Amniotic epithelial cell (primary cell): ENCODE data around the gene WRAP73.

Source experiments
- DNase-seq: peaks from one replicate; pipeline ENCODE4 v3.0.0-alpha.2; 2010; ENCODE audit warnings: low read depth

Gene WRAP73

DNA sequence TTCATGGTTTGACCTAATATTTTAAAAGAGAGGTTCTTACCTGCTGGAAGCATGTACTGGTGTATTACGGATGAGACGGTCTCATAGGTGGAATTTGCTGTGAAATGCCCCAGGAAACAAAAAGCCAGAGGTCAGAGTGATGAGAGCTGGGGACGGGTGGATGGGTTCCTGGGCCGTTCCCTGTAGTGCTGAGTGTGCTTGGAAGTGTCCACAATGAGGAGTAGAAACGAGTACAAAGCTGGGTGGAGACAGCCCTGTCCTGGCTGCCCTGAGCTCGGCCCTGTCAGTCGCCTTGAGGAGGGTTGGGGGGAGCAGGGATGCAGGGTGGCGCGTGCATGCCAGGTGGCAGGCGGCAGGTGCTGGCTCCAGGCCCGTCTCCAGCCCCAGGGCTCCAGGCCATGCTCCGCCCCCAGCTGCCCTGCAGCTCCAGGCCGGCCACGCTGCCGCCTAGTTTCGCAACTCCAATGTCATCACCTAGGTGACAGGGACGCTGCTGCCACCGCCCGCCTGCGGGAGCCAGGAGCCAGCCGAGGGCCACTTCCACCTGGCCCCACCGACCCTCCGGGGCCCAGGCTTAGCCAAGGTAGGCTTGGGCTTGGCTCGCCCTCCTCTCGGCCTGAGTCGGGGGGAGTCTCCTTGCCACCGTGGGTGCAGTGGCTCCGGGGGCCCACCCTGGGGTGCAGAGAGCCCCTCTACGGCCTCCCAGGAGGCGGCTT is 18.8 kb upstream of the WRAP73 start:
- no peak for DNase-seq

DNA sequence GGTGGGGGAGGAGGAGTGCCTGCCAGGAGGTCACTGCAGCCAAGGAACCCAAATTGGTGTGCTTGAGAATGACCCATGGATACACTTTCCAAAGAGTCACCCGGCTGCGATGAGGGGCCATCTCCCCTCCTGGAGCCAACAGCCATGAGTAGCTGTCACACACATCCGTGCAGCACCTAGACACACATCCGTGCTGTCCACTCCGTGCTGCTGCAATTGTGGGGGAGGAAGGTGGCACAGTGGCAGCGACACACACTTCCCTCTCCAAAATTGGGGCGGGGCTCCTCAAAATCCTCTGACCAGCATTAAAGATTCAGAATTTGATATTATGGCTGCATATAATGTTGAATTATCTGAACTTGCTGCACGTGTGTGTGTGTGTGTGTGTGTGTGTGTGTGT is 18.2 kb upstream of the WRAP73 start:
- no peak for DNase-seq

DNA sequence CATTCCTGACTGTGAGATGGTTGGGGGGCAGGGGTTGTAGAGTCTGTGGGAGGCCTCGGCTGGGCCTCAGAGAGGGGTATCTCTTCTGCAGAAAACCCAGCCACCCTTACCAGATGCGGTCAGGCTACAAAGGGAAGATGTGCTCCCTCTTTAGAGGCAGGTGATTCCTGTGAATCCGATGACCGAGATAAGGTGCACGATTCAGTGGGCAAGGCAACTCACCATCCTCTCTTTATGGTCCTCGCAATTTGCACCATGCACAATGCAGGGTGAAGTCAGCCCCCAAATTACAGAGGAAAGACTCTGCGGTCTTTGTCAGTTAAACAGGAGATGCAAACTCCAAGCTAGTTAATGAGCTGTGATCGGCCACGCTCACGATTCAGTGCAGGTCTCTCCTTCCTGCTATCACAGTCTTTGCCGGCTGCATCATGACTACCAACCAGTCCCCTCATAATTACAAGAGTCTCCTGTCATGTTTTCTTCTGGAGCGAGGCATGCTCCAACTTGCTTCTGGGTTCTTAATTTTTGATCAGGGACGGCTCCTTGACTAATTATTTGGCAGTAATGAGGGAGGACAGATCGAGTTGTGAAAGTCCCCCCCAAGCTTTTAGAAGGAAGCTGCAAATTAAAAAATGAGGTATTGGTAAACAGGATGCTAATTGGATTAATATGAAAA is 14.9 kb upstream of the WRAP73 start:
- DNase-seq: no peak

DNA sequence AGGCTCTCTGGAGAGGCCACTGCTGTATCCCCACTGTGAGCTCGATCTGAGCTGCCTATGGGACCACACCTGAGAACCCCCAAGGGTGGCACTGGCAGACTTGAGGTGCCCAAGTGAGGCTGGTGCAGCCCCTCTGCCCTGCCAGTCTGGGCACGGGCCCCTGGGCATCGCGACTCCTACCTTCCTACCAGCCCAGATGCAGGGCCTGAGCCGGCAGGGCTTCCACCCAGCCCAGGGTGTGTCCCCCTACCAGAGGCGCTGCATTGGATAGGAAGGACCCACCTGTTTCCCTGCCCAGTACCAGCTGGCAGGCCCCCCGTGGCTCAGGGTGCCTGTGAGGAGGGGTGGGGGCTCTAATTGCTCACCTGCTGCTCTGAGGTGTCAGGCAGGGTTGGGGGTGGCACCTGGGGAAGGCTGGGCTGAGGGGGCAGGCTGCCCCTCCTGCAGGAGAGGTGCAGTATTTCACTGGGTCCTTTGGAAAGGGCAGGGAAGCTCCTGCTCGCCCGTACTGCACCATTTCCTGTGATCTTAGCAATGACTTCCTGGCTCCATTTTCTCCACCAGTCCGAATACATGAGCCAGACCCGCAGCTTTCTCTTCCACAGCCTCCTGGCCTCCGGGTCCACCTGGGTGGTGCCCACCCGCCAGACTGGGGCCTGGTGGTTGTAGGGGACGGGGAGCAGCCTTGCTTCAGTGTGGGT is 14.2 kb upstream of the WRAP73 start:
- no peak for DNase-seq

DNA sequence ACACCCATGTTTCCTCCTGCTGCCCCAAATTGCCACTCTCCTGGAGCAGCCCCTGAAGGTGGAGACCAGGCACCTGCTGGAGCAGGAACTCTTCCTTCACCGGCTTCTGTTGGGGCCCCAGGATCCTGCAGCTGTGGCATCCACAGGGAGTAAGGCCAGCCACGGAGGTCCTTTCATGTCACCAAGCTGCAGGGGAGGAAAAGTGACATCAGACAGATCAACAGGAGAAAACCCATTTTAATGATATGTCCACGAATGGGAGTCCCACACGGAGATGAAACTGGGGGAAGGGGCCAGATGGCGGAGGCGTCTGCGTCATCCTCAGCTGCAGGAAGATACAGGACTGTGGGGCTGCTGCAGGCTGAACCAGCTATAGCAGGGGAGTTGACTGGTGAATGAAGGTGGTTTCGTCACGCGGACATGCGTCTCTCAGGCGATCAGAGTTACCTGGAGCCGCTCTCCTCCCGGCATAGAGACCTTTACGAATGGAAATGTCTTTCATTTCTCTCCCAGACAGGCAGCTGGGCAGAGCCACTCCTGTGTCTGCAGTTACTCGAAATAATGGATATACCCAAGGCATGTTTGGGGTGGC is 12.3 kb upstream of the WRAP73 start:
- DNase-seq: no peak

DNA sequence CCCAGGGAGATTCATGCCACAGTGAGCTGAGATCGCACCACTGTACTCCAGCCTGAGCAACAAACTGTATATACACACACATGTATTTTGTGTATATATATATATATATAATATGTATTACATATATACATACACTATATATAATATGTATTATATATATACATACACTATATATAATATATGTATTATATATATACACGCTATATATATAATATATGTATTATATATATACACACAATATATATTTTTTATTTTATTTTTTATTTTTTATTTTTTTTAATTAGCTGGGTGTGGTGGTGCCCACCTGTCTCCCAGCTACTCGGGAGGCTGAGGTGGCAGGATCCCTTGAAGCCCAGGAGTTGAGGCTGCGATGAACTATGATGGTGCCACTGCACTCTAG is 11.7 kb upstream of the WRAP73 start:
- no peak for DNase-seq

DNA sequence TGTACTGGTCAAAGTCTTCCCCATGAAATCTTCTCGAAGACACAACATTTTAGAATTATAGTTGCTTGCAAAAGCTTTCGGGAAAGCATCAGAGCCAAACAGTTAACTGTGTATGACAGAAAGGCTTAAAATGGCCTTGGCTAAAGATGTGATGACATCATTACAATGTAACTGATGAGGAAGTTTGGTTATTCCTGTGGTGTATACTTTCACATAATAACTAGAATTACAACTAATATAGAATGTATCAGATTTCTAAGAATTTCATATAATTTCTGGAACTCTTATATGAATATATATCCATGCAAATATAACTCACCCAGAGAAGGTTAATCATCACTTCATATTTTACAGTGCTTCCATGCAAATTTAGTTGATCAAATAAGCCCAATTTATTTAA is 10.8 kb upstream of the WRAP73 start:
- no peak for DNase-seq

DNA sequence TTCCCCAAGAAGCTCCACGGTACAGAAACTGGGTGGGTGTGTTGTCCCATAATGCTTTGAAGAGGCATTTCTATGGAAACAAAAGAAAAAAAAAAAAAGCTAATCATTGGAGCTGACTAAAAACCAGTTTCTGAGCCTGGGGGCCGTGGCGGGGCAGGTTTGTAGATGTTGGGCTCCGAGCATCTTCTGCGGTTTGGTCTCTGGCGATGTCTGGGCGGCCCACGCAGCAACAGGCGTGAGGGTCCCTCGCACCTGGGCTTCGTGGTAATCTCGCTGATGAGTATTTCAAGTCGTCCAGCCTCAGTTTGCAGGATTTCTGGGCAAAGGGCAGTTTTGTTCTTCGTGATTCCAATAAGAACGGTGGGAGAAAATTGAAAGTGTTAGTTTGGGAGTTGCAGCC is 9.2 kb upstream of the WRAP73 start:
- DNase-seq: no peak

DNA sequence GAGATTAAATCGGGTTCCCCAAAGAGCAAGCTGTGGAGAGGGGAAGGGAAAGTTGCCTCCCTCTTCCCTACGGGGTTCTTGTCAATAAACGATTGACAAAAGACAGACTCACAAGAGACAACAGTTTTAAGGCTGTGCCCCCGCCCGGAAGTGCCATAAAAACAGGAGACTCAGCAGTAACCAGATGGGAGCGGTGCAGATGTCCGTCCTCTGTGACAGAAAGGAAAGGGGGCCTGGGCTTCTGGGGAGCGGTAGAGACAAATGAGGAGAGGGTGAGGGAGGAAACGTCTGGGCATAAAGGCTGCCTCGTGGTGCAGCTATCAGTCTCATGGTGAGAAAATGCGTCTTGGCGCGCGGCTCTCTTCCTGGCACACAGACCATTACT is 8.3 kb upstream of the WRAP73 start:
- DNase-seq: no peak

DNA sequence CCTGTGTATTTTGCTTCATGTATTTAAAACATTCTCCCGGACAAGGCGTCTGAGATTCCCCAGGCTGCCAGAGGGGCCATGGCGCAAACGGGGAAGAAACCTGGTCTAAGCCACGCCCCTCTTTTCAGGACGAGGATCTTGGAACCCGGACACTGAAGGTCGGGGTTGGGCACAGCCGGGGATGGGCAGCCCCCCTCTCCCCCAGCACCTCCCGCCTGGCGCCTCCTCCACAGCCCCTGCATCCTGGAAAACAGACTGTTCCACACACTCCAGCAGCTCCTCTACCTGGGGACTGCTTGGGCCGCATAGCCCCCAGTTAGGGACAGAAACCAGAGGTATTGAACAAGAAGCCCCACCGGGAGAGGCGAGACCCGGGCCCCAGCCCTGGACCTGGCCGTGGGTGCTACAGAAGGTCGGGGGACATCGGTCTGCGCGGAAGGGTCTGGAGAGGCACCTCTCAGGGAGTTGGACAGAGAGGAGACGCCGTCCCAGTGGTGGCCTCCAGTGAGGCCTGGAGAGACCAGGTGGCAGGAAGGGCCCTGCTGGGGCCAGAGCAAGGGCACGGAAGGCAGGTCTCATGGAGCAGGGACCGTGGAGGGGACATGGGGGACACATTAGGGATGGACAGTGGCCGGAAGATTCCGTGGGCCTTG is 7.8 kb upstream of the WRAP73 start:
- DNase-seq: no peak

DNA sequence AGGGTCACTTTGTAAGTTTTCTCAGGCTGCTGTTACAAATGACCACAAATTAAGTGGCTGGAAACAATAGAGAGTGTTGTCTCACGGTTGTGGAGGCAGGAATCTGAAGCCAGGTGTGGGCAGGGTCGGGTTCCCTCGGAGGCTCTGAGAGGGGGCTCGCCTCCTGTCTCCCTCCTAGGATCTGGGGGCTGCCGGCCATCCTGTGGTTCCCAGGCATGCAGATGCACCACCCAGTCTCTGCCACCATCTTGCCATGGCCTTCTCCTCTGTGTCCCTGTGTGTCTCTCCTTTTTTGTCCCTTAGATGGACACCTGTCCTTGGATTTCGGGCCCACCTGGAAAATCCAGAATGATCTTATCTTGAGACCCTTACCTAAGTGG is 7.2 kb upstream of the WRAP73 start:
- DNase-seq: no peak

DNA sequence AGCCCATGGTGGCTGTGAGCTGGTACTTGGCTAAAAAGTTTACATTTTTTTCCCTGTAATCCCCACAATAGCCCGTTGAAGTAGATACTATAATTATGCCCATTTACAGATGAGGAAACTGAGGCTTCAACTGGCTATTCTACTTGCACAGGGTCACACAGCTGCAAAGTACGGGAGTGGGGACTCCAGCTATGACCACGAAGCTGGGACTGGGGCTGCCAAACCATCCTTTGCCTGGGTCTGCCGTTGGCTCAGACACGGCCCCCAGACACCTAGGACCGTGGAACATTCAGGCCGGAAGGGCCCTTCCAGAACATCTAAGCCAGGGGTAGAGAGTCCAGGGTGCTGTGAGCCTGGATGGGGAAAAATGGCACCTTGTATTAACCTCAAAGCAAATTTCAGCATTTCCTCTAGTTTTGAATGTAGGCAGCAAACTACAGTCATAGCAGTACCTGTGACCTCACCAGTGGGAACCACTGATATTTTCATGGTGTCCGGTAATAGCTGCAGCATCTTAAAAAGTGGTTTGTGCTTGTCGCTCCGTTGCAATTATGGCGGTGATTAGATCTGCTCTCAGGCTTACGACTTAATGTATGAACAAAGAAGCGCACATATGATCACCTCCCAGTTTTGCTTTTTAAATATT is 6.7 kb upstream of the WRAP73 start:
- no peak for DNase-seq

DNA sequence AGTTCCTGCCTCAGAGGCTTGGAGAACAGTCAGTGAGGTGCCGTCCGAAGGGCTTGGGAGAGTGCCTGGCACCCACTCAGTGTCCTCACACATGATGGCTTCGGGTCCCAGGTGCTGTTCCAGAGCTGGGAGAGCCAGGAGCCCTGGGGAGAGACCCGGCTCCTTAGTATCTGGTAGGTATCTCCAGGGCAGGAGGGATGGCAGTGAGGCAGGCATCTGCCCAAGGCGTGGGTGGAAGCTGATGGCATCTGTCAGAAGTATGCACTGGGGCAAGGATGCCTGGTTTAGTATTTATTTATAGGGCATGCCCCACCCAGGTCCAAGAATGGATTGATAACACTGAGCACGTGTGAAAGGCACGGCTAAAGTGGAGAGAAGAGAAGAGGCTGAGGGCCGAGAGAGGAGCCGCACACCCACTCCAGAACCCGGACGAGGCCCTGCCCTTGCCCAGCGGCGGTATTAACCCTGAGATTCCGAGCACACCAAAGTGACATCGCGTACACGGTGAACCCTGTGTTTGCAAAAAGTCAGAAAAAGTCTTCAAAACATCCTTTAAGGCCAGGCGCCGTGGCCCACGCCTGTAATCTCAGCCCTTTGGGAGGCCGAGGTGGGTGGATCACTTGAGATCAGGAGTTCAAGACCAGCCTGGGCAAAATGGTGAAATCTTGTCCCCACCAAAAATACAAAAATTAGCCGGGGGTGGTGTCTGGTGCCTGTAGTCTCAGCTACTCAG is 4.8 kb upstream of the WRAP73 start:
- no peak for DNase-seq

DNA sequence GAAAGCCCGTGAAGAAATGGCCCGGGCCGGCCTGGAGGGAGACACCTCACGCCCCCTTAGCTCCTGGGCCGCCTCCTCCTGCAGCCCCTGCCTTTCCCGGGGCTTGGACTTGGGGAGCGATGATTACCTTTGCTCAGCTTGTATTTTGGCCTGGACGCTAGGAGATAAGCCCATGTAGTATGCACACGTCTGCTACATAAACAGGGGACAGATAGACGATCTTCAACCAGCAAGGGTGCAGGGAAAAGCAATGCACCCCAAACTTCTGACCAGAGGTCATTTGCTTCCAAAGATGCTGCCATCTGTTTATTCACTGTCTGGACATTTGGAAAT is 3.3 kb upstream of the WRAP73 start:
- DNase-seq: no peak

DNA sequence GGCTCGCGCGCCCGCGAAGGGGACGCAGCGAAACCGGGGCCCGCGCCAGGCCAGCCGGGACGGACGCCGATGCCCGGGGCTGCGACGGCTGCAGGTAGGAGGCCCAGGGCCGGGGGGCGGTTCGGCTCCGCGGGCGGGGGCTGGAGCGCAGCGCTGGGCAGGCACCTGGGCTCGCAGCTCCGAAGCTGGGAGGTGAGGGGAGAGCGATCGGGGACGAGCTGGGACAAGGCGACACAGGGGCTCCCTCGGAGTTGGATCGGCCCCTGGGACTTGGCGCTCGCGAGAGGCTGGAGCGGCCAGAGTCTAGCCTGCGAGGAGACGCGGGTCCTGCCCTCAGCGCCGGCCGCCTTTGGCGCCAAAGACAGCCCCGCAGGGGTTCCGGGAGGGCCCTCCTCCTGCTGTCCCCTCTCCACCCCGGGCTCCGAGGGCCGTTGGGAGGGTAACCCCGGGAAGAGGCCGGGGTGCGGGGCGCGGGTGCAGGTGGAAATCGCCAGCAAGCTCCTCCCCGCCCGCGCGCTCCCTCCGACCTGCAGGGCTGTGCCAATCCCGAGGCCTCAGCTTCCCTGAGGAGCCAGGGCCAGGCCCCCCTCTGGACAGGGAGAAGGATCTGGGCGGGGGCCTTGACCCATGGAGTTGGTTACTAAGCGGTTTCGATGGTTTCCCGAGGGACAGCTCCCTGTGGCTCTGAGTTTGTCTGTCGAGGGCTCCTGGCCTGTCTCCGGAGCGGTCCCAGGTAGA is 2.8 kb upstream of the WRAP73 start:
- no peak for DNase-seq

DNA sequence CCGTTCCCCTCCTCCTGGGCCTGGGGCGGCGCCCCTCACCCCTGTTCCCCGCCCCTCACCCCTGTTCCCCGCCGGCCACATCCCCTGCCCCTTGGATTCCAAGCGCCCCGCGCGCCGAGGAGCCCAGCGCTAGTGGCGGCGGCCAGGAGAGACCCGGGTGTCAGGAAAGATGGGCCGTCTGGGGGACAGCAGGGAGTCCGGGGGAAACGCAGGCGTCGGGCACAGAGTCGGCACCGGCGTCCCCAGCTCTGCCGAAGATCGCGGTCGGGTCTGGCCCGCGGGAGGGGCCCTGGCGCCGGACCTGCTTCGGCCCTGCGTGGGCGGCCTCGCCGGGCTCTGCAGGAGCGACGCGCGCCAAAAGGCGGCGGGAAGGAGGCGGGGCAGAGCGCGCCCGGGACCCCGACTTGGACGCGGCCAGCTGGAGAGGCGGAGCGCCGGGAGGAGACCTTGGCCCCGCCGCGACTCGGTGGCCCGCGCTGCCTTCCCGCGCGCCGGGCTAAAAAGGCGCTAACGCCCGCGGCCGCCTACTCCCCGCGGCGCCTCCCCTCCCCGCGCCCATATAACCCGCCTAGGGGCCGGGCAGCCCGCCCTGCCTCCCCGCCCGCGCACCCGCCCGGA is 2.1 kb upstream of the WRAP73 start, which contains the start of gene TP73:
Gene TP73, plus strand, starts transcription at position 587 of the 618 bp plus-strand sequence. CDS start 29,850 bp downstream, outside the sequence.
- no peak for DNase-seq

DNA sequence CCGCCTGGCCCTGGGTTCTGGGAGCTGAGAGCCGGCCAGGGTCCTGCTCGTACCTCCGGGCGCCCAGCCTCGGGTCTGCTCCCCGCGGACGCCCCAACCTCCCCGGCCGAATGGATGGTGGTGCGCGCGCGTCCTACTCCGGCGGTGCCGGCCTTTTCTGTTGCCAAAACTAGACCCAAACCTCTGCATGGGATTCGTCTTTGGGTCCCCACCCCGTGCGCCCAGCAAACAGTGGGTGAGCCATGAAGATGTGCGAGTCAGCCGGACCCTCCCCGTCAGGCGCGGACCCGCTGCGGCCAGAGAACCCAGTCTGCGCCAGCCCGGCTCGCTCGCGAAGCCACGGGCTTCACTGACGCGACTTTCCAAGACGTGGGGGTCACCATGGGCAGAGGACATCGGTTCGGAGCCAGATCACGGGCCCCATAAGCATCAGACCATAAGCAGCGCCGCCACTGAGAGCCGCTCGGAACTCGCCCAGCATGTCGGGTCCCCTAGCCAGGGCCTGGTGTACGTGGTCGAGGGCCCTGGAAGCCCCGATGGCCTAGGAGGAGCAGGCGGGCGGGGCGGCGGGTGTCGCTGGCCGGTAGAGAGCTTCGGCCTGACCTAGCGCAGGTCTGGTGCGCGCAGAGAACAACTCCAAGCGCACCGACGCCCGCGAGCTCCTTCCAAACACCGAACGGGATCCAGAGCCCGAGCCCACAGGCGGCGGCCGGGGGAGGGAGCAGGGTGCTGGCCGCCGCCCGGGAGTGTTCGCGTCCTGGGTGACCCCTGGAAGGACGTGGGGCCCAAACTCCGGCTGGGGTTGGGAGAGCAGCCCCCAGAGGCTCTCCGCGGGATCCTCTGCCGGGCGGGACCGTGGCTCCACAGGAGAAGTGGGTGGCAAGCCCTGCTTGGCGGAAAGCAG is 1.4 kb upstream of the WRAP73 start:
- no peak for DNase-seq

DNA sequence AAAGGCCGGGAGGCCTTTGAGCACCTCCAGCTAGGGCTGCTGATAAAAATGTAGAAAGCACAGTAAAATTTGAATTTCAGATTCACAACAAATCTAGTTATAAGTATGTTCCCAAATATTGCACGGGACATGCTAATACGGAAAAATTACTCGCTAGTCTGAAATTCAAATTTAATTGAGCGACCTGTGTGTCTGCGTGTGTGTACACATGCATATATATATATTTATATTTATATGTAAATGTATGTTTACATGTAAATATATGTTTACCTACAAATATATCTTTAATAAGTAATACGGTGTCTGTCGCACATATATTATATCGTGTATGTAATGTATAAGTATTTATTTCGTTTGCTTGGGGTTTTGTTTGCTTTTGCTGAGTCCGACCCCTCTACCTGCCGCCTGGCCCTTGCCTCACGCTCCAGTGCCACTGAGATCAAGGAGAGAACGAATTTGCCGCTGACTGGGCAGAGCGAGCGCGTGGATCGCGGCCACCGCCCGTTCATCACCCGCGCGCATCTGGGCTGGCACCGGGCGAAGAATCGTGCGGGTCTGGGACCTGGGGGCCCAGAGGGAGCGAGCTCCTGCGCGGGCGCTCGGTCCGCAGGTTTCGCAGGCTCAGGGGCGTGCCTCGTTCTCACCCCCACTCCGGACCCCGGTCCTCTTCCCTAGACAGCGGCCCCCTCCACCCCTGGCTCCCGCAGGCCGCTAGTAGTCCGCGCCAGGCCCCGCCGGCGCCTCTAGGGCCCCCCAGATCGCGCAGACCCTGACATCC is 534 bp upstream of the WRAP73 start:
- no peak for DNase-seq
